Activated CD8-positive, alpha-beta T cell treated with anti-CD3 and anti-CD28 coated beads, Interleukin-2, amount 10 ng/mL, durations not matched to agents 7 days and 5 days (primary cell): ENCODE measurements around the gene LRP2. TPM values are rescaled to one million over a fixed set of nuclear protein-coding genes. Genes with fewer than 3 reads are reported as not detected.

Source experiments
- ATAC-seq: fragments of 150-1000 bp; cut with Tn5 transposase; one replicate; pipeline ENCODE4 v1.10.0; 2021; ENCODE audit warnings: moderate library complexity
- CTCF ChIA-PET: fragments of 350-600 bp; sonication (Branson Sonifier 250); formaldehyde crosslinking; loops from one replicate; lab custom pipeline; 2021; ENCODE audit warnings: antibody characterized with exemption; lab: Charles Lee
- POLR2A ChIA-PET: fragments of 350-600 bp; sonication (Branson Sonifier 250); formaldehyde crosslinking; loops from one replicate; lab custom pipeline; 2021; ENCODE audit warnings: antibody characterized with exemption; lab: Charles Lee
- DNase-seq: peaks from one replicate; pipeline ENCODE4 v3.0.0-alpha.2; 2020
- H3K27ac Mint-ChIP-seq: one replicate; pipeline ENCODE4 v1.8.0; 2021; ENCODE audit warnings: mild to moderate bottlenecking, mixed read lengths
- H3K27me3 Mint-ChIP-seq: one replicate; pipeline ENCODE4 v1.8.0; 2021; ENCODE audit warnings: low read depth, mixed read lengths
- H3K36me3 Mint-ChIP-seq: one replicate; pipeline ENCODE4 v1.8.0; 2021; ENCODE audit warnings: low read depth, mixed read lengths
- H3K4me1 Mint-ChIP-seq: one replicate; pipeline ENCODE4 v1.8.0; 2021; ENCODE audit warnings: low read depth, mixed read lengths
- H3K4me3 Mint-ChIP-seq: one replicate; pipeline ENCODE4 v1.8.0; 2021; ENCODE audit warnings: mild to moderate bottlenecking, mixed read lengths
- H3K9me3 Mint-ChIP-seq: one replicate; pipeline ENCODE4 v1.8.0; 2022; ENCODE audit warnings: mixed read lengths; ENCODE audit not compliant: insufficient read depth
- total RNA-seq, 2 experiments: library from RNA; stranded (reverse); gene quantifications; one replicate each; pipeline ENCODE4 v1.2.3, GENCODE V29; 2021

The LRP2 gene
- total RNA-seq, 2 experiments from 2014 or later = 0.03 to 0.21 TPM

- Mint-ChIP-seq H3K36me3 (peaks cover 11% of the 10 kb centered on the region), H3K27ac (peak overlapping the region; percentile 43), H3K4me1 (peaks cover 53% of the 10 kb centered on the region), H3K9me3 (no peaks in the 10 kb centered on the region), H3K27me3 (no peaks in the 10 kb centered on the region), H3K4me3 (no peak overlapping the region)
- DNase-seq (peak; percentile 85), ATAC-seq (peak; percentile 28)
- ChIA-PET CTCF (interaction anchor here (0.5 to 6.8 kb wide), 42 partner anchors 9 to 719 kb away, joined by 3 to 181 read pairs (median 4); partner anchors contain the start of gene DHRS9), POLR2A (no interaction called here)
These were observed 252.6 kb downstream of the LRP2 start for GRCh38 chr2:169109502-169110409.

DNA sequence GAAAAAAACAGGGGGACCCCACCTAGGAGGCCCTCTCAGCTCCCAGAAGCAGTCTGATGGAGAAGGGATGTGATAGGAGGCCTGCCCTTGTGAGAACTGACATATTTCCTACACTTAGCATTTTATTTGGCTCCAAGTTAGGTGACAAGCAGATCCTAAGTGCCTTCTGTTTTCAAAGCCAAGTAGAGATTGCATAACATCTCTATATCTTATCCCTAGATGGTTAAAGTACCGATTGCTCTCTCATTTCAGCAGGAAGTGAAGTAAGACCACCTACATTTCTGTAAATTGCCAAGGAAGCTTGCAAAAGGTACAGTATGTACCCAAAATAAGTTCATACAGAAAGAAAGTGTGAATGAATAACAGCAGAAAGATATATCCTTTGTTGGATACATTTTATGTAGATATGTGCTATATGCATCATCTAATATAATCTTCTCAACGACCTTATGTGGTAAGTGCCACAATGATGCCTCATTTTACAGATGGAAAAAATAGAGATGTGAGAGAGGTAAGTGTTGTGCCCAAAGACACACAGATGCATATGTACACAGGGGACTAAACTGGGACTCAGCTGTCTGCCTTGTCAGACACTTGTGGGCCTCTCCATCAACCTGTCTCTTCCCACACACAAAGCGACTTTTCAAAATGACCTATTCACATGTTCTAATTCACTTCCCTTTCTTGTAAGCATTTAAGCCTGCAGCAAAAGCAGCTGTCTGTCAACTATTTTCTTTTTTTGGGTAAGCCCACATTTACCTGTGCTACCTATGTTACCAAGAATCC, 254.0 kb downstream of the LRP2 start:
- DNase-seq (no peak), ATAC-seq (no peak)
- H3K9me3 Mint-ChIP-seq = peaks cover 7% of the 10 kb centered on the region
- peaks cover 66% of the 10 kb centered on the region for H3K4me1 Mint-ChIP-seq
- H3K27ac Mint-ChIP-seq = peak overlapping the region; percentile 81
- CTCF ChIA-PET = interaction anchor here (0.7 to 6.8 kb wide), 22 partner anchors 10 to 354 kb away, joined by 3 to 181 read pairs (median 9); partner anchors contain the start of gene DHRS9
- peaks cover 24% of the 10 kb centered on the region for H3K36me3 Mint-ChIP-seq
- no peaks in the 10 kb centered on the region for H3K27me3 Mint-ChIP-seq
- peak overlapping the region; percentile 23 for H3K4me3 Mint-ChIP-seq
- POLR2A ChIA-PET = interaction anchor here (0.6 to 0.7 kb wide), 2 partner anchors 15 to 19 kb away, joined by 3 to 4 read pairs; no protein-coding TSS in a partner anchor

GRCh38 chr2:169107645-169108044, 254.7 kb downstream of the LRP2 start:
- Mint-ChIP-seq H3K4me1 (peaks cover 68% of the 10 kb centered on the region), H3K36me3 (peaks cover 26% of the 10 kb centered on the region), H3K4me3 (peak overlapping the region; percentile 23), H3K27ac (peak overlapping the region; percentile 81), H3K27me3 (no peaks in the 10 kb centered on the region), H3K9me3 (peaks cover 7% of the 10 kb centered on the region)
- DNase-seq = peak; percentile 73
- ATAC-seq = peak; percentile 88
- POLR2A ChIA-PET = interaction anchor here (0.6 to 0.7 kb wide), 2 partner anchors 14 to 19 kb away, joined by 3 to 4 read pairs; no protein-coding TSS in a partner anchor
- CTCF ChIA-PET = interaction anchor here (1.7 to 6.8 kb wide), 8 partner anchors 11 to 145 kb away, joined by 6 to 181 read pairs (median 34); no protein-coding TSS in a partner anchor

DNA sequence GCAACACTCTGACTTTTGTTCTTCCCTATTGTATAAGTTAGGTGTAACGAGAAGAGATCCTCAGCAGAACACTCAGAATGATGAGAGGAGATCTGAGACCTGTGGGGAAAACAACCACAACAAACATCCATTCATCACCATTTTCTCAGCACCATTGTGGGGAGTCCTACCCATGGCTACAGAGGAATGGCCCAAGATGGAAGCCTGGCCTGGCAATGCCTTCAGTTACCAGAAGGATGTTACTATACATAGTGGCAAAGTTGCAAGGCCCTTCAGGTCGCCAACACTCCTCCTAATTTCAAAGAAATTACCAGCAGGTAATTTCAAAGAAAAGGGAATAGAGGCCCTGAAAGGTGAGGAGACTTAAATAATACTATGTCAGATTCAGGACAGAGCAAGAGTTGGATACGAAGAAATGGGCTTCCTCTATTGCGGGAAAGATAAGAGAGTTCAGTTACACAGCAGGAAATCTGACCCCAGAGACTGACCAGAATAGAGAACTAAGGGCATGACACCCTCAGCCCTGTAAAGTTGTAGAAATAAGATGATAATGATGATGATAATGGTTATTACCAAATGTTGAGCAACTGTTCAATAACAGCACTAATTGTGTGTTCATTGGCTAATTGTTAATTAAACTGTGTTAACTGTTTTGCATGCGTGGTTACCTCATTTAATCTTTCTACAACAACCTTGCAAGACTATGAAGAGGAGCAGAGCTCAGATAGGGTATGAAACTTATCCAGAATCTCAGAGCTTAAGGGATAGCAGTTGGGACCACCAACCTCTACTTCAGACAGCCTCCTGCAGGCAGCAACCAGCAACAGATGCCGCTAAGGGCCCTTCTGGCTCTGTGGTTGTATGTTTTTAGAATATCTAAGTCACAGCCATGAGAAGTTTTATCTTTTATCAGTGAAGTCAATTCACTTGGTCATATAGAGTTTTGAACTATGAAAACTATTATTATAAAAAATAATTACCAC, 255.5 kb downstream of the LRP2 start:
- H3K4me1 Mint-ChIP-seq = peaks cover 69% of the 10 kb centered on the region
- H3K9me3 Mint-ChIP-seq = peaks cover 7% of the 10 kb centered on the region
- peaks cover 27% of the 10 kb centered on the region for H3K36me3 Mint-ChIP-seq
- ChIA-PET POLR2A (no interaction called here), CTCF (interaction anchor here (0.9 to 6.8 kb wide), 9 partner anchors 10 to 144 kb away, joined by 3 to 181 read pairs (median 14); no protein-coding TSS in a partner anchor)
- DNase-seq (peak; percentile 39), ATAC-seq (peak; percentile 27)
- peak overlapping the region; percentile 23 for H3K4me3 Mint-ChIP-seq
- H3K27me3 Mint-ChIP-seq = no peaks in the 10 kb centered on the region
- peak overlapping the region; percentile 84 for H3K27ac Mint-ChIP-seq

GRCh38 chr2:169106134-169106533, 256.2 kb downstream of the LRP2 start:
- H3K27me3 Mint-ChIP-seq = no peaks in the 10 kb centered on the region

DNA sequence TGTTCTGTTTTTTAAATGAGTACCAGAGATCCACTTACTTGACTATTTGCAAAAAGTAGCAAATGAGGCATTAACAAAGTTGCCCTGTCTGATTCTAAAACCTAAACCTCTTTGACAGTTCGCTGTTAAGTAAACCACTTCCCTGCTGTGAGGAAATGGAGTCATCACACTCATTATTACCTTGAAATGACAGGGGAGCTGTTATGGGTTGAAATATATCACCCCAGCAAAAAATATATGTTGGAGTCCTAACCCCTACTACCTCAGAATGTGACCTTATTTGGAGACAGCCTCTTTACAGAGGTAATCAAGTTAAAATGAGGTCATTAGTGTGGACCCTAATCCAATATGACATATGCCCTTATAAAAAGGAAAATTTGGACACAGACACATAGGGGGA, 256.9 kb downstream of the LRP2 start:
- peak; percentile 25 for ATAC-seq
- DNase-seq = no peak
- H3K27ac Mint-ChIP-seq = peak overlapping the region; percentile 84
- H3K36me3 Mint-ChIP-seq = peaks cover 27% of the 10 kb centered on the region
- H3K4me3 Mint-ChIP-seq = peak overlapping the region; percentile 26
- peaks cover 7% of the 10 kb centered on the region for H3K9me3 Mint-ChIP-seq
- no peaks in the 10 kb centered on the region for H3K27me3 Mint-ChIP-seq
- POLR2A ChIA-PET = interaction anchor here (0.6 to 0.9 kb wide), 3 partner anchors 9 to 628 kb away, joined by 4 read pairs; no protein-coding TSS in a partner anchor
- H3K4me1 Mint-ChIP-seq = peaks cover 72% of the 10 kb centered on the region
- CTCF ChIA-PET = interaction anchor here (0.9 to 6.8 kb wide), 4 partner anchors 10 to 143 kb away, joined by 3 to 101 read pairs (median 4); no protein-coding TSS in a partner anchor

More at GRCh38 chr2:169106134-169106533, 256.2 kb downstream of the LRP2 start:
- ChIA-PET CTCF (interaction anchor here (0.9 to 6.8 kb wide), 5 partner anchors 10 to 144 kb away, joined by 3 to 101 read pairs (median 4); no protein-coding TSS in a partner anchor), POLR2A (interaction anchor here (0.8 kb wide), 1 partner anchor 122 kb away, joined by 4 read pairs; no protein-coding TSS in a partner anchor)
- DNase-seq = no peak
- H3K9me3 Mint-ChIP-seq = peaks cover 7% of the 10 kb centered on the region
- ATAC-seq = no peak
- peaks cover 27% of the 10 kb centered on the region for H3K36me3 Mint-ChIP-seq
- no peak overlapping the region for H3K4me3 Mint-ChIP-seq
- H3K4me1 Mint-ChIP-seq = peaks cover 69% of the 10 kb centered on the region
- peak overlapping the region; percentile 84 for H3K27ac Mint-ChIP-seq

- Mint-ChIP-seq H3K27ac (peak overlapping the region; percentile 84), H3K36me3 (peaks cover 27% of the 10 kb centered on the region), H3K4me1 (peaks cover 70% of the 10 kb centered on the region), H3K27me3 (no peaks in the 10 kb centered on the region), H3K9me3 (peaks cover 7% of the 10 kb centered on the region), H3K4me3 (no peak overlapping the region)
- DNase-seq (no peak), ATAC-seq (no peak)
- POLR2A ChIA-PET = interaction anchor here (0.6 to 0.9 kb wide), 2 partner anchors 9 to 628 kb away, joined by 4 read pairs; no protein-coding TSS in a partner anchor
- CTCF ChIA-PET = interaction anchor here (1.2 to 1.4 kb wide), 2 partner anchors 37 to 144 kb away, joined by 3 to 4 read pairs; no protein-coding TSS in a partner anchor
These were observed 257.5 kb downstream of the LRP2 start for GRCh38 chr2:169104848-169105247.

- peaks cover 2% of the 10 kb centered on the region for H3K27me3 Mint-ChIP-seq
- no peaks in the 10 kb centered on the region for H3K9me3 Mint-ChIP-seq
- H3K27ac Mint-ChIP-seq = peak overlapping the region; percentile 21
- POLR2A ChIA-PET = interaction anchor here (0.9 kb wide), 1 partner anchor 9 kb away, joined by 4 read pairs; no protein-coding TSS in a partner anchor
- H3K36me3 Mint-ChIP-seq = peaks cover 2% of the 10 kb centered on the region
- ATAC-seq (peak; percentile 70), DNase-seq (peak; percentile 29)
- CTCF ChIA-PET = interaction anchor here (0.7 to 8.5 kb wide), 5 partner anchors 10 to 46 kb away, joined by 3 to 54 read pairs (median 6); no protein-coding TSS in a partner anchor
- H3K4me3 Mint-ChIP-seq = no peak overlapping the region
- H3K4me1 Mint-ChIP-seq = peaks cover 30% of the 10 kb centered on the region
These were observed 266.7 kb downstream of the LRP2 start for GRCh38 chr2:169095621-169096105.

DNA sequence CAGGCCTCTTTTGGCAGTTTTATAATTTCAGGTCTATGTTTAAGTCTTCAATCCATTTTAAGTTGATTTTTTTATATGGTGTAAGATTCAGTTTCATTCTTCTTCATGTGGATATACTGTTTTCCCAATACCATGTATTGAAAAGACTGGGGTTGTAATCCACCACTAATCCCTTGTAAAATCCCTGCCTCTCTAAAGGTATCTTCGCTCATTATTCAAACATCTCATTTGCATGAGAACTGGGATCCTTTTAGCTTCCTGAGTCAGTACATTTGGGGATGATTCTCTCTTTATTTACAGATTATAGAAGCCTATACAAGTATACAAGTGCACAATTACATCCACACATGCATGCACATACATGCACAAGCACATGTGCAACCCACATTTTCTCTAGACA, 267.7 kb downstream of the LRP2 start:
- no peak for DNase-seq
- H3K9me3 Mint-ChIP-seq = no peaks in the 10 kb centered on the region
- CTCF ChIA-PET = interaction anchor here (2.1 to 8.5 kb wide), 2 partner anchors 15 to 133 kb away, joined by 7 to 54 read pairs; no protein-coding TSS in a partner anchor
- H3K4me1 Mint-ChIP-seq = peaks cover 26% of the 10 kb centered on the region
- ATAC-seq = no peak
- no peak overlapping the region for H3K27ac Mint-ChIP-seq
- no peak overlapping the region for H3K4me3 Mint-ChIP-seq
- H3K36me3 Mint-ChIP-seq = peaks cover 2% of the 10 kb centered on the region
- H3K27me3 Mint-ChIP-seq = peaks cover 2% of the 10 kb centered on the region
- POLR2A ChIA-PET = no interaction called here

- Mint-ChIP-seq H3K27me3 (peaks cover 2% of the 10 kb centered on the region), H3K4me1 (peaks cover 26% of the 10 kb centered on the region), H3K4me3 (no peak overlapping the region), H3K9me3 (no peaks in the 10 kb centered on the region), H3K27ac (no peak overlapping the region), H3K36me3 (peaks cover 2% of the 10 kb centered on the region)
- ChIA-PET POLR2A (interaction anchor here (0.6 kb wide), 1 partner anchor 14 kb away, joined by 3 read pairs; no protein-coding TSS in a partner anchor), CTCF (interaction anchor here (1.0 to 8.5 kb wide), 3 partner anchors 16 to 132 kb away, joined by 3 to 54 read pairs (median 7); no protein-coding TSS in a partner anchor)
- DNase-seq (no peak), ATAC-seq (no peak)
These were observed 268.8 kb downstream of the LRP2 start for GRCh38 chr2:169093535-169093934.
